ENCODE results near the gene SLC8A1. TPM values are rescaled to one million over a fixed set of nuclear protein-coding genes. Genes with fewer than 3 reads are reported as not detected.

Gene SLC8A1
- total and polyA plus RNA-seq, 10 of the 15 experiments (the other 5 are each of a cell fraction or from before 2014, with no cell fraction given): under 0.01 to 1.2 (median 0.01) TPM; not detected in 3

- Histone ChIP-seq H3K4me2 (ENCODE audit: control insufficient read depth, insufficient read depth) (no peak overlapping the region), H3K27me3 (replicated peaks in 1 of 2; ENCODE audit: control insufficient read depth in 2 of 2, insufficient read depth in 2 of 2, low read length in 1 of 2) (no peaks in the 10 kb centered on the region), H3K36me3 (ENCODE audit: control insufficient read depth in 2 of 2, insufficient read depth in 2 of 2, low read length in 1 of 2) (no peaks in the 10 kb centered on the region), H3K4me1 (ENCODE audit: control insufficient read depth, insufficient read depth, low read length) (no peaks in the 10 kb centered on the region), H3K79me2 (ENCODE audit: control insufficient read depth, insufficient read depth, low read length) (no peaks in the 10 kb centered on the region), H4K20me1 (ENCODE audit: control insufficient read depth, insufficient read depth) (no peaks in the 10 kb centered on the region), H3K9me3 (replicated peaks; ENCODE audit: control insufficient read depth, insufficient read depth, low read length) (no peaks in the 10 kb centered on the region), H3K4me3 (no peak overlapping the region), H3K9ac (ENCODE audit: control insufficient read depth, insufficient read depth, low read length) (no peak overlapping the region), H3K27ac (ENCODE audit: control insufficient read depth, insufficient read depth) (no peak overlapping the region), H2AFZ (ENCODE audit: control insufficient read depth, low read depth, low read length) (no peak overlapping the region)
- DNase-seq (ENCODE audit: low read depth, low spot score) (no peak), FAIRE-seq (no peak), ATAC-seq (peak; percentile 50; the same call in 2 of the 3 replicates)
- intact Hi-C loops (cut with micrococcal nuclease; ENCODE audit: unreplicated experiment): no loop called here
- POLR2A ChIA-PET: no interaction called here
- TF ChIP-seq HDAC6 (IDR thresholded peaks at IDR 0.05; ENCODE audit: unreplicated experiment) (no peak), PRDM15 (CRISPR knock-in tag; IDR thresholded peaks at IDR 0.05) (no peak), TARDBP (IDR thresholded peaks at IDR 0.05; ENCODE audit: borderline replicate concordance) (no peak), RAD51 (IDR thresholded peaks at IDR 0.05) (no peak), LARP7 (IDR thresholded peaks at IDR 0.05) (no peak), BCLAF1 (IDR thresholded peaks at IDR 0.05) (no peak), RCOR1 (conservative IDR thresholded peaks at IDR 0.05; ENCODE audit: low read depth, low read length) (no peak)
- CTCF ChIA-PET: interaction anchor here (1.1 kb wide), 1 partner anchor 11 kb away, joined by 3 read pairs; no protein-coding TSS in a partner anchor
- no TSS peak for BruUV-seq (replicated peaks)
- in situ Hi-C loops (cut with MboI): no loop called here
- SMC1A ChIA-PET (ENCODE audit: uncharacterized antibody, unreplicated experiment): interaction anchor here (0.8 to 0.9 kb wide), 2 partner anchors 10 to 26 kb away, joined by 3 read pairs; no protein-coding TSS in a partner anchor
- RAD21 ChIA-PET (ENCODE audit: unreplicated experiment): no interaction called here
Observed at GRCh38 chr2:40256649-40257048, 195.2 kb downstream of the SLC8A1 start.

Data from GM12878 (cell line).